H1 (cell line): ENCODE data around the gene GPRIN1. TPM values are rescaled to one million over a fixed set of nuclear protein-coding genes. Genes with fewer than 3 reads are reported as not detected.

Source experiments
- CTCF ChIA-PET: fragments of 300-600 bp; sonication (Branson Sonifier 250); formaldehyde crosslinking; loops from one replicate; lab custom pipeline; 2021; ENCODE audit not compliant: partially characterized antibody; lab: Charles Lee
- POLR2A ChIA-PET: fragments of 300-600 bp; sonication (Branson Sonifier 250); formaldehyde crosslinking; loops from one replicate; lab custom pipeline; 2021; ENCODE audit warnings: inconsistent platforms; ENCODE audit not compliant: partially characterized antibody; lab: Charles Lee
- DNase-seq, 2 experiments: peaks; one replicate each; pipeline versions ENCODE4 v3.0.0 to v3.0.0-alpha.2; 2010 to 2022; ENCODE audit warnings: low spot score in 2 of 2, low read depth in 1 of 2, mixed read lengths in 1 of 2
- FAIRE-seq: peaks from 2 replicates; lab custom pipeline; 2011; peaks lifted over from hg19 to GRCh38; lab: Jason Lieb, UNC
- H2AFZ ChIP-seq: 2 replicates; pipeline ENCODE4 v1.8.1; 2012; ENCODE audit warnings: low read length, inconsistent platforms
- H2AK5ac ChIP-seq: 2 replicates; pipeline ENCODE4 v1.6.1; 2013; ENCODE audit warnings: low read depth, low read length
- H2BK120ac ChIP-seq: replicated peaks from 2 replicates; pipeline ENCODE3; 2013; ENCODE audit warnings: low read depth, low read length, inconsistent platforms
- H2BK12ac ChIP-seq: 2 replicates; pipeline ENCODE4 v1.6.1; 2013; ENCODE audit warnings: low read depth, low read length
- H2BK15ac ChIP-seq: 2 replicates; pipeline ENCODE4 v1.6.1; 2013; ENCODE audit warnings: low read length
- H2BK20ac ChIP-seq: 2 replicates; pipeline ENCODE4 v1.6.1; 2013; ENCODE audit warnings: low read length
- H2BK5ac ChIP-seq: 2 replicates; pipeline ENCODE4 v1.6.1; 2013; ENCODE audit warnings: low read depth, low read length
- H3K14ac ChIP-seq: 2 replicates; pipeline ENCODE4 v1.6.1; 2013; ENCODE audit warnings: inconsistent platforms; ENCODE audit not compliant: insufficient read length
- H3K18ac ChIP-seq: 2 replicates; pipeline ENCODE4 v1.6.1; 2013; ENCODE audit warnings: low read length; ENCODE audit errors: extremely low read depth
- H3K23ac ChIP-seq: 2 replicates; pipeline ENCODE4 v1.6.1; 2013; ENCODE audit warnings: inconsistent platforms; ENCODE audit not compliant: insufficient read length
- H3K23me2 ChIP-seq: 2 replicates; pipeline ENCODE4 v1.6.1; 2013; ENCODE audit warnings: low read depth, low read length
- H3K27ac ChIP-seq: 2 replicates; pipeline ENCODE4 v1.6.1; 2011; ENCODE audit warnings: low read depth, low read length, inconsistent platforms
- H3K27me3 ChIP-seq, 4 experiments: replicated peaks in 1 of 4; 1 replicate in 1 of 4; 2 replicates in 3 of 4; pipeline versions ENCODE4 v1.6.1 to v1.8.1; 2011 to 2013; ENCODE audit warnings: low read length in 3 of 4, mild to moderate bottlenecking in 3 of 4, inconsistent platforms in 2 of 4, mixed read lengths in 2 of 4, moderate library complexity in 1 of 4; ENCODE audit not compliant: control insufficient read depth in 3 of 4, insufficient read depth in 3 of 4; ENCODE audit errors: extremely low read depth in 1 of 4
- H3K36me3 ChIP-seq, 4 experiments: 2 replicates each; pipeline versions ENCODE4 v1.6.1 to v1.8.1; 2011 to 2013; ENCODE audit warnings: mild to moderate bottlenecking in 4 of 4, low read length in 3 of 4, moderate library complexity in 2 of 4, control low read depth in 1 of 4, inconsistent platforms in 1 of 4; ENCODE audit not compliant: insufficient read depth in 4 of 4, control insufficient read depth in 2 of 4
- H3K4ac ChIP-seq: replicated peaks from 2 replicates; pipeline ENCODE3; 2013; ENCODE audit warnings: low read length, low read depth, mixed read lengths, inconsistent platforms; ENCODE audit not compliant: insufficient read length
- H3K4me1 ChIP-seq, 4 experiments: replicated peaks in 1 of 4; 1 replicate in 1 of 4; 2 replicates in 3 of 4; pipeline versions ENCODE4 v1.6.1 to v1.8.1; 2011 to 2013; ENCODE audit warnings: low read length in 3 of 4, inconsistent platforms in 2 of 4, mixed read lengths in 1 of 4; ENCODE audit not compliant: insufficient read depth in 4 of 4, control insufficient read depth in 3 of 4
- H3K4me2 ChIP-seq, 2 experiments: 2 replicates each; pipeline versions ENCODE4 v1.6.1 to v1.8.1; 2011 to 2013; ENCODE audit warnings: low read depth in 2 of 2, low read length in 2 of 2, control low read depth in 1 of 2, inconsistent platforms in 1 of 2, mild to moderate bottlenecking in 1 of 2; ENCODE audit not compliant: insufficient read depth in 1 of 2
- H3K4me3 ChIP-seq, 4 experiments: fragments of 200-600, 300-600 bp in 1 of 4; sonication (generic), shearing (Covaris generic), sonication (Bioruptor Twin) in 1 of 4; 2 replicates each; pipeline versions ENCODE4 v1.5.1 to v1.8.1; 2011 to 2016; ENCODE audit warnings: low read length in 4 of 4, low read depth in 3 of 4, control low read depth in 2 of 4, inconsistent platforms in 2 of 4, mild to moderate bottlenecking in 2 of 4, mixed read lengths in 1 of 4, moderate library complexity in 1 of 4; ENCODE audit not compliant: insufficient read depth in 2 of 4; ENCODE audit errors: extremely low read depth in 1 of 4
- H3K56ac ChIP-seq: replicated peaks from 2 replicates; pipeline ENCODE3; 2013; ENCODE audit warnings: low read depth, mild to moderate bottlenecking, mixed read lengths, low read length, inconsistent platforms; ENCODE audit not compliant: insufficient read length
- H3K79me1 ChIP-seq: 2 replicates; pipeline ENCODE4 v1.6.1; 2013; ENCODE audit warnings: low read depth, low read length, control low read depth
- H3K79me2 ChIP-seq, 2 experiments: 2 replicates each; pipeline versions ENCODE4 v1.6.1 to v1.8.1; 2012 to 2013; ENCODE audit warnings: low read length in 2 of 2, mild to moderate bottlenecking in 2 of 2, inconsistent platforms in 1 of 2; ENCODE audit not compliant: insufficient read depth in 2 of 2, control insufficient read depth in 1 of 2
- H3K9ac ChIP-seq, 4 experiments: replicated peaks in 1 of 4; 1 replicate in 1 of 4; 2 replicates in 3 of 4; pipeline versions ENCODE4 v1.6.1 to v1.8.1; 2011 to 2013; ENCODE audit warnings: low read depth in 3 of 4, low read length in 3 of 4, control low read depth in 2 of 4, mild to moderate bottlenecking in 2 of 4, moderate library complexity in 2 of 4, inconsistent platforms in 1 of 4; ENCODE audit errors: extremely low read depth in 1 of 4
- H3K9me3 ChIP-seq, 2 experiments: 2 replicates each; pipeline versions ENCODE4 v1.6.1 to v1.8.1; 2012 to 2013; ENCODE audit warnings: mild to moderate bottlenecking in 2 of 2, moderate library complexity in 2 of 2, control low read depth in 1 of 2, inconsistent platforms in 1 of 2, low read depth in 1 of 2, low read length in 1 of 2, mixed read lengths in 1 of 2; ENCODE audit not compliant: insufficient read depth in 2 of 2
- H4K20me1 ChIP-seq, 2 experiments: replicated peaks in 1 of 2; 2 replicates each; pipeline versions ENCODE3 to v1.8.1; 2011 to 2013; ENCODE audit warnings: inconsistent platforms in 2 of 2, low read length in 2 of 2, mild to moderate bottlenecking in 1 of 2; ENCODE audit not compliant: insufficient read depth in 2 of 2, control insufficient read depth in 1 of 2
- H4K5ac ChIP-seq: 2 replicates; pipeline ENCODE4 v1.6.1; 2013; ENCODE audit warnings: low read length, low read depth, mixed read lengths, inconsistent platforms; ENCODE audit not compliant: insufficient read length
- H4K8ac ChIP-seq: 2 replicates; pipeline ENCODE4 v1.8.0; 2013; ENCODE audit warnings: mild to moderate bottlenecking, moderate library complexity, low read length, inconsistent platforms; ENCODE audit not compliant: insufficient read depth; ENCODE audit errors: extremely low read depth
- H4K91ac ChIP-seq: replicated peaks from 2 replicates; pipeline ENCODE3; 2013; ENCODE audit warnings: low read length, mixed read lengths, inconsistent platforms; ENCODE audit not compliant: insufficient read length
- HDAC2 ChIP-seq, 2 experiments: fragments of 300-600 bp in 1 of 2; sonication (generic) in 1 of 2; IDR thresholded peaks; 2 replicates each; pipeline ENCODE4 v1.6.1; 2011 to 2012; ENCODE audit warnings: low read depth in 2 of 2, low read length in 2 of 2, mild to moderate bottlenecking in 2 of 2, moderate library complexity in 2 of 2, borderline replicate concordance in 1 of 2, inconsistent platforms in 1 of 2
- KDM4A ChIP-seq: IDR thresholded peaks from one replicate; pipeline ENCODE4 v1.7.1; 2012; ENCODE audit warnings: low read depth, mild to moderate bottlenecking, moderate library complexity, low read length, inconsistent platforms; ENCODE audit not compliant: severe bottlenecking
- POLR2A ChIP-seq, 2 experiments: IDR thresholded peaks; 1 replicate in 1 of 2; 2 replicates in 1 of 2; pipeline ENCODE4 v1.6.1; 2011; ENCODE audit warnings: low read depth in 2 of 2, low read length in 2 of 2, mild to moderate bottlenecking in 2 of 2; ENCODE audit errors: control extremely low read depth in 1 of 2
- RBBP5 ChIP-seq: IDR thresholded peaks from 2 replicates; pipeline ENCODE4 v1.7.1; 2012; ENCODE audit warnings: low read depth, mild to moderate bottlenecking, inconsistent platforms, low read length, moderate library complexity, borderline replicate concordance
- RXRA ChIP-seq: IDR thresholded peaks from 2 replicates; pipeline ENCODE4 v1.6.1; 2011; ENCODE audit warnings: low read depth, mild to moderate bottlenecking, low read length, moderate library complexity; ENCODE audit not compliant: insufficient read depth
- SIRT6 ChIP-seq: IDR thresholded peaks from one replicate; pipeline ENCODE4 v1.7.1; 2012; ENCODE audit warnings: low read length, inconsistent platforms
- SRF ChIP-seq: IDR thresholded peaks from 2 replicates; pipeline ENCODE4 v1.6.1; 2011; ENCODE audit warnings: mild to moderate bottlenecking, low read depth, low read length, moderate library complexity
- TAF7 ChIP-seq: optimal IDR thresholded peaks from 2 replicates; pipeline ENCODE3; 2011; ENCODE audit warnings: low read depth, mild to moderate bottlenecking, inconsistent platforms, low read length, moderate library complexity, borderline replicate concordance
- WGBS, 2 experiments: shearing (Covaris generic) in 1 of 2; methylation state at CpG; one replicate each; pipeline versions ENCODE4 v1.1.6 to v1.1.7; 2013 to 2015; ENCODE audit warnings: low lambda C conversion rate in 2 of 2, mixed read lengths in 2 of 2, inconsistent platforms in 1 of 2, low coverage in 1 of 2, missing lambda C conversion rate in 1 of 2; ENCODE audit not compliant: insufficient replicate concordance in 2 of 2, insufficient coverage in 1 of 2, insufficient read length in 1 of 2; ENCODE audit errors: extremely low coverage in 1 of 2, missing lambda C conversion rate in 1 of 2; 5-methylcytosine and 5-hydroxymethylcytosine counted together
- polyA plus RNA-seq, 7 experiments: library from polyadenylated mRNA; depleted of rRNA in 3 of 7; stranded (reverse) in 5 of 7; unstranded in 2 of 7; fragments of >200 nt in 5 of 7; fragments of 200-250 nt in 2 of 7; gene quantifications; 1 replicate in 5 of 7; 2 replicates in 1 of 7; 4 replicates in 1 of 7; pipeline versions ENCODE4 v1.2.1 to v1.2.3, GENCODE V29; 2011 to 2013; ENCODE audit warnings: missing spikeins in 2 of 7, mixed read lengths in 2 of 7
- total RNA-seq: library from RNA; stranded (reverse); fragmentation: NEBNext Ultra II Directional; extraction: Animal tissue kit (Norgen Biotek cat#: 25700); gene quantifications from 2 replicates; pipeline ENCODE4 v1.2.1, GENCODE V29; 2021
- TF ChIP-seq, protein P1 (sequence below): IDR thresholded peaks from 2 replicates; pipeline ENCODE4 v1.6.1; 2012; ENCODE audit warnings: inconsistent platforms
- TF ChIP-seq, protein P2 (sequence below): IDR thresholded peaks from 2 replicates; pipeline ENCODE4 v1.6.1; 2011; ENCODE audit warnings: low read depth, mild to moderate bottlenecking, low read length; ENCODE audit not compliant: insufficient read depth

GPRIN1 gene
- total and polyA plus RNA-seq, 2 of the 8 experiments (the other 6 are each of a cell fraction or from before 2014, with no cell fraction given) = 3.3 to 12.0 TPM

DNA sequence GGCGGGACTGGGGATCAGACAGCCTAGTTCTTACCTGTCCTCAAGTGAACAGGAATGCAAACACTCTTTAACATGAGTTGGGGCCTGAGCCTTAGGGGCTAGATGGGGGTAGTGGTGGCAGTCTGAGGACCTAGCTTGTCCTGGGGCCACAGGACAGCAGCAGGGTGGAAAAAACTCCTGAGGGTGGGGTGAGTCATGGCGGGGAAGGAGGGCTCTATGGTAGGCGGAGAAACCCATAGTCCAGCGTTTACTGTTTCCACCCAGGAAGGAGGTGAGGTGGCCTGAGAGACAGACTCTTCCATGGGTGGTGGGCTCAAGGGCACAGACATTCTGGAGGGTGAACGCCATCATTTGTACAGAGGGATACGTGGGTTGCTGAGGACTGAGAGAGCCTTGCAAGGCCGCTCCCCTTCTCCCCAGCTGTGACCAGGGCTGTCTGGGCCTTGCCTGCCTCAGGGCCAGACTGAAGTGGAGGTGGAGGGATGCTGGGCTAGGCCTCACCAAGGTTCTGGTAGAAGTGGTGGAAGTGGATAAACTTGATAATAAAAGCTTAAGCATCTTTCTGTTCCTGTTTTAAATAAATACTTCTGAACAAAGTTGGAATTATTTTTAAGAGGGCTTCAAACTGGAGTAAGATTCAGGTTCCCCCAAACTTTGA lies 36.2 kb upstream of the GPRIN1 start:
- Histone ChIP-seq H2BK5ac (no peak overlapping the region), H3K4ac (peak overlapping the region; percentile 6), H3K79me1 (peaks cover 16% of the 10 kb centered on the region), H3K56ac (no peak overlapping the region), H2BK120ac (no peak overlapping the region), H3K27ac (no peak overlapping the region), H3K9me3 (no peaks in the 10 kb centered on the region), H3K4me2 (0 out of 4 replicates have a peak overlapping the region, but pooled peaks of 1 of the 2 experiments have one; percentile 69), H4K8ac (peak overlapping the region; percentile 62; the same call in 1 of the 2 replicates), H2BK12ac (peak overlapping the region; percentile 84; the same call in 1 of the 2 replicates), H3K4me1 (peaks cover 0 to 43% (median 26%) of the 10 kb centered on the region in 4 experiments; a peak in 6 of 7 replicates), H3K23ac (no peak overlapping the region), H3K23me2 (peaks cover 7% of the 10 kb centered on the region; the same call in 1 of the 2 replicates), H3K18ac (no peak overlapping the region), H4K5ac (no peak overlapping the region), H4K20me1 (peaks cover 3 to 7% of the 10 kb centered on the region in 2 experiments), H3K36me3 (no peaks in the 10 kb centered on the region), H2AFZ (no peak overlapping the region), H2BK20ac (no peak overlapping the region), H3K4me3 (no peak overlapping the region), H3K79me2 (peaks cover 0 to 18% of the 10 kb centered on the region in 2 experiments; a peak in 1 of 4 replicates), H3K9ac (no peak overlapping the region), H3K14ac (no peak overlapping the region), H2AK5ac (no peak overlapping the region; the same call in 1 of the 2 replicates), H3K27me3 (no peaks in the 10 kb centered on the region; a peak in 1 of 7 replicates), H4K91ac (no peak overlapping the region), H2BK15ac (peak overlapping the region; percentile 61; the same call in 1 of the 2 replicates)
- FAIRE-seq = no peak
- POLR2A ChIA-PET = interaction anchor here (0.6 to 2.5 kb wide), 5 partner anchors 16 to 298 kb away, joined by 3 to 15 read pairs (median 3); partner anchors contain the start of genes RNF44 and SNCB
- CTCF ChIA-PET = interaction anchor here (0.6 to 2.3 kb wide), 5 partner anchors 11 to 374 kb away, joined by 3 to 12 read pairs (median 6); no protein-coding TSS in a partner anchor
- no peak for DNase-seq
- 99% methylated on average over 7 of the region's 7 CpGs; no CpG with 5 or more reads in 1 of the 2 experiments for WGBS, 2 experiments
- TF ChIP-seq SIRT6 = no peak
- no peak for TF ChIP-seq SRF
- TF ChIP-seq TAF7 = no peak
- TF ChIP-seq, protein P1, sequence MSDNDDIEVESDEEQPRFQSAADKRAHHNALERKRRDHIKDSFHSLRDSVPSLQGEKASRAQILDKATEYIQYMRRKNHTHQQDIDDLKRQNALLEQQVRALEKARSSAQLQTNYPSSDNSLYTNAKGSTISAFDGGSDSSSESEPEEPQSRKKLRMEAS = no peak
- TF ChIP-seq POLR2A (IDR thresholded peaks at IDR 0.05; ENCODE audit: control extremely low read depth in 1 of 2, low read depth in 2 of 2, low read length in 2 of 2) = no peak
- no peak for TF ChIP-seq HDAC2 (IDR thresholded peaks at IDR 0.05; ENCODE audit: borderline replicate concordance in 1 of 2, low read depth in 2 of 2, low read length in 2 of 2)
- TF ChIP-seq, protein P2, sequence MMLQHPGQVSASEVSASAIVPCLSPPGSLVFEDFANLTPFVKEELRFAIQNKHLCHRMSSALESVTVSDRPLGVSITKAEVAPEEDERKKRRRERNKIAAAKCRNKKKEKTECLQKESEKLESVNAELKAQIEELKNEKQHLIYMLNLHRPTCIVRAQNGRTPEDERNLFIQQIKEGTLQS = no peak
- no peak for TF ChIP-seq RBBP5
- TF ChIP-seq RXRA = no peak
- no peak for TF ChIP-seq KDM4A
